Left lung (tissue), 10 donors: ENCODE measurements around the gene KLKB1. TPM values are rescaled to one million over a fixed set of nuclear protein-coding genes. Genes with fewer than 3 reads are reported as not detected.
"Not testable (repeated sequence)": the region's sequence is repeated elsewhere in the genome, so short reads cannot be mapped to it uniquely, and the experiment has no call there.

ENCODE experiments used
- ATAC-seq: fragments of 200-7000 bp; cut with Tn5 transposase; one replicate; pipeline ENCODE4 v1.9.1; 2020; ENCODE audit warnings: moderate library complexity
- DNase-seq, 4 donors: peaks; one replicate each; pipeline ENCODE4 v3.0.0-alpha.2; 2013 to 2020
- H3K27ac ChIP-seq, 2 donors: fragments of 200-600 bp; sonication (generic) in 1 of 2; one replicate each; pipeline versions ENCODE4 v1.5.0 to v1.8.0; 2020 to 2021
- H3K27me3 ChIP-seq, 2 donors: fragments of 200-600 bp; sonication (generic) in 1 of 2; one replicate each; pipeline versions ENCODE4 v1.5.0 to v1.8.0; 2020 to 2021
- H3K36me3 ChIP-seq, 2 donors: fragments of 200-600 bp; sonication (generic) in 1 of 2; one replicate each; pipeline versions ENCODE4 v1.5.0 to v1.8.0; 2020 to 2021
- H3K4me1 ChIP-seq, 2 donors: fragments of 200-600 bp; one replicate each; pipeline ENCODE4 v1.8.0; 2021
- H3K4me3 ChIP-seq, 2 donors: fragments of 200-600 bp; sonication (generic) in 1 of 2; one replicate each; pipeline versions ENCODE4 v1.5.0 to v1.8.0; 2020 to 2021; ENCODE audit warnings: mild to moderate bottlenecking in 1 of 2
- H3K9me3 ChIP-seq, 2 donors: fragments of 200-600 bp; sonication (generic) in 1 of 2; one replicate each; pipeline versions ENCODE4 v1.5.0 to v1.8.0; 2020 to 2021
- CTCF ChIP-seq, 2 donors: fragments of 200-600 bp; sonication (generic) in 1 of 2; IDR thresholded peaks; one replicate each; pipeline versions ENCODE4 v1.5.0 to v1.8.0; 2021; ENCODE audit warnings: antibody characterized with exemption in 2 of 2
- intact Hi-C, 2 donors: fragments of 100-400 bp; cut with DNase I; formaldehyde crosslinking; loops; one replicate each; pipeline versions ENCODE4 v1.11.2 to v1.14.2; 2022
- polyA plus RNA-seq, 6 donors: library from polyadenylated mRNA; unstranded; fragments of 120-200 nt; gene quantifications; one replicate each; pipeline ENCODE4 v1.2.1, GENCODE V29; 2013; ENCODE audit not compliant: insufficient read length in 6 of 6
- total RNA-seq, 2 donors: library from RNA; stranded (reverse); fragmentation: NEBNext Ultra II Directional; extraction: Animal tissue kit (Norgen Biotek cat#: 25700); gene quantifications; one replicate each; pipeline ENCODE4 v1.2.1, GENCODE V29; 2021
- donor health status: DM: no; HTN: yes; CAD: no.
- donor health status: DM: no; HTN: no; CAD: no.

The KLKB1 gene
- total and polyA plus RNA-seq, 8 donors, result 0.15 to 3.1 (median 1.2) TPM

- Histone ChIP-seq H3K27ac (no peak overlapping the region), H3K4me1 (no peaks in the 10 kb centered on the region), H3K27me3 (no peaks in the 10 kb centered on the region), H3K36me3 (no peaks in the 10 kb centered on the region), H3K4me3 (no peak overlapping the region), H3K9me3 (no peaks in the 10 kb centered on the region)
- no peak for TF ChIP-seq CTCF (IDR thresholded peaks at IDR 0.05)
- DNase-seq (no peak), ATAC-seq (no peak)
- intact Hi-C loops, result no loop called here
Measured at GRCh38 chr4:186255122-186255521, 27.8 kb downstream of the KLKB1 start.

- Histone ChIP-seq H3K27me3 (no peaks in the 10 kb centered on the region), H3K9me3 (no peaks in the 10 kb centered on the region), H3K4me3 (no peak overlapping the region), H3K36me3 (no peaks in the 10 kb centered on the region), H3K4me1 (no peaks in the 10 kb centered on the region), H3K27ac (no peak overlapping the region)
- DNase-seq (no peak), ATAC-seq (no peak)
- no peak for TF ChIP-seq CTCF (IDR thresholded peaks at IDR 0.05)
- intact Hi-C loops, result no loop called here
Measured at GRCh38 chr4:186258216-186258811, 31.0 kb downstream of the KLKB1 start.

DNA sequence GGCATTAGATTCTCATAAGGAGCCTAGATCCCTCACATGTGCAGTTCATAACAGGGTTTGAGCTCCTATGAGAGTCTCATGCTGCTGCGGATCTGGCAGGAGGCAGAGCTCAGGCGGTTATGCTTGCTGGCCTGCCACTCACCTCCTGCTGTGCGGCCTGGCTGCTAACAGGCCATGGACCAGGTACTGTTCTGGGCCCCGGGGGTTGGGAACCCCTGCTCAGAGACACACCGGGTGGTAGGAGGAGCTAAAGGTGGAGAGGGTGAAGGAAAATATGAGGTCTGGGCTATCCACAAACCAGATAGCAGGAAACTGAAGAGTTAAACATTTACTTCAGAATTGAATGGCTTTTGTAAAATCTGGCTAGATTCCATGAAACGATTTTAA is 32.8 kb downstream of the KLKB1 start:
- H3K27me3 ChIP-seq, result no peaks in the 10 kb centered on the region
- H3K27ac ChIP-seq, result no peak overlapping the region
- intact Hi-C loops, result no loop called here
- no peak for ATAC-seq
- TF ChIP-seq CTCF (IDR thresholded peaks at IDR 0.05), result no peak
- no peaks in the 10 kb centered on the region for H3K4me1 ChIP-seq
- H3K36me3 ChIP-seq, result no peaks in the 10 kb centered on the region
- H3K4me3 ChIP-seq, result no peak overlapping the region
- no peaks in the 10 kb centered on the region for H3K9me3 ChIP-seq
- DNase-seq, result no peak

- Histone ChIP-seq H3K27me3 (no peaks in the 10 kb centered on the region), H3K4me3 (no peak overlapping the region), H3K9me3 (no peaks in the 10 kb centered on the region), H3K4me1 (no peaks in the 10 kb centered on the region), H3K27ac (no peak overlapping the region), H3K36me3 (no peaks in the 10 kb centered on the region)
- DNase-seq (no peak), ATAC-seq (no peak)
- no peak for TF ChIP-seq CTCF (IDR thresholded peaks at IDR 0.05)
- intact Hi-C loops, result no loop called here
Measured at GRCh38 chr4:186260504-186261448, 33.5 kb downstream of the KLKB1 start.

GRCh38 chr4:186264660-186265059 is 37.4 kb downstream of the KLKB1 start:
- intact Hi-C loops, result no loop called here
- H3K27me3 ChIP-seq, result peaks cover 0 to 14% of the 10 kb centered on the region in 2 donors
- no peak overlapping the region for H3K4me3 ChIP-seq
- no peak for TF ChIP-seq CTCF (IDR thresholded peaks at IDR 0.05)
- H3K9me3 ChIP-seq, result no peaks in the 10 kb centered on the region
- no peak overlapping the region for H3K27ac ChIP-seq
- no peaks in the 10 kb centered on the region for H3K4me1 ChIP-seq
- DNase-seq (no peak), ATAC-seq (no peak)
- H3K36me3 ChIP-seq, result no peaks in the 10 kb centered on the region

DNA sequence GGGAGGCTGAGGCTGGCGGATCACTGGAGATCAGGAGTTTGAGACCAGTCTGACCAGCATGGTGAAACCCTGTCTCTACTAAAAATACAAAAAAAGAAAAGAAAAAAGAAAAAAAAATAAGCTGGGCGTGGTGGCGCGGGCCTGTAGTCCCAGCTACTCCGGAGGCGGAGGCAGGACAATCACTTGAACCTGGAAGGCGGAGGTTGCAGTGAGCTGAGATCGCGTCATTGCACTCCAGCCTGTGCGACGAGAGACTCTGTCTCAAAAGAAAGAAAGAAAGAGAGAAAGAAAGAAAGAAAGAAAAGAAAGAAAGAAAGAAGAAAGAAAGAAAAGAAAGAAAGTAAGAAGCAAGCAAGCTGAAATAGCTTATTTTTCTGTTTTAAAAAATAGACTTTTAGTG is 37.9 kb downstream of the KLKB1 start:
- H3K36me3 ChIP-seq, H3K9me3 ChIP-seq, H3K4me1 ChIP-seq, H3K27ac ChIP-seq, ATAC-seq, DNase-seq, intact Hi-C loops, H3K4me3 ChIP-seq: not testable (repeated sequence)
- H3K27me3 ChIP-seq, result peaks cover 0 to 14% of the 10 kb centered on the region in 2 donors
